NCI-H1092 (cell line): ENCODE measurements around the gene MAGEA11.
"Not testable (repeated sequence)": the region's sequence is repeated elsewhere in the genome, so short reads cannot be mapped to it uniquely, and the experiment has no call there.

Experiments used
- DNase-seq: peaks from one replicate; lab custom pipeline; 2025; lab: John Stamatoyannopoulos, UW

MAGEA11 gene, protein sequence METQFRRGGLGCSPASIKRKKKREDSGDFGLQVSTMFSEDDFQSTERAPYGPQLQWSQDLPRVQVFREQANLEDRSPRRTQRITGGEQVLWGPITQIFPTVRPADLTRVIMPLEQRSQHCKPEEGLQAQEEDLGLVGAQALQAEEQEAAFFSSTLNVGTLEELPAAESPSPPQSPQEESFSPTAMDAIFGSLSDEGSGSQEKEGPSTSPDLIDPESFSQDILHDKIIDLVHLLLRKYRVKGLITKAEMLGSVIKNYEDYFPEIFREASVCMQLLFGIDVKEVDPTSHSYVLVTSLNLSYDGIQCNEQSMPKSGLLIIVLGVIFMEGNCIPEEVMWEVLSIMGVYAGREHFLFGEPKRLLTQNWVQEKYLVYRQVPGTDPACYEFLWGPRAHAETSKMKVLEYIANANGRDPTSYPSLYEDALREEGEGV

DNA sequence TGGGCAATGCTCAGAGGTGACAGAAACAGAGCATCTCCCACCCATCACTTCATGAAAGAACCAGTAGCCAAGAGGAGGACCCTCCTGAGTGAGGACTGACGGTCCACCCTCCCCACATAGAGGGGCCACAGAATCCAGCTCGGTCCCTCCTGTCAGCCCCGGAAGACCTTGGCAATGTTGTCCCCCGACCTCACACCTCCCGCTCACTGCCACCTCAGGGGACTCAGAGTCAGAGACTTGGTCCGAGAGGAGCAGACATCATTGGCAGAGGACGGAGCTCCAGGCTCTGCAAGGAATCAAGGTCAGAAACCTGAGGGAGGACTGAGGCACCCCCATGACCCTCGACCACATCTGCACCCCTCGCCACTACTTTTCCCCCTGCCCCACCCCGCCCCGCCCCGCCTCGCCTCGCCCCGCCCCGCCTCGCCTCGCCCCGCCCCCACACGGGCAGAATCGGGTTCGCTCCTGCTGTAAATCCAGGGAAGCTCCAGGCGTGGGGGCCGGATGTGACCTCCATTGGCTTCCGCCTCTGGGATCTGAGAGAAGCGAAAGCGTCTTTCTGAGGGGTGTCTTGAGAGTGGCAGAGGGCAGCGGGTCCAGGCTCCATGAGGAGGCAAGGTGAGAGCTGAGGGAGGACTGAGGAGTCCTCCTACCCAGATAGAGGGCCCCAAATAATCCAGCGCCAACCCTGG, at the start of gene MAGEA11:
Gene MAGEA11, plus strand, starts transcription at position 516 of the 692 bp plus-strand sequence. CDS start 1,100 bp downstream, outside the sequence.
- DNase-seq = no peak

DNA sequence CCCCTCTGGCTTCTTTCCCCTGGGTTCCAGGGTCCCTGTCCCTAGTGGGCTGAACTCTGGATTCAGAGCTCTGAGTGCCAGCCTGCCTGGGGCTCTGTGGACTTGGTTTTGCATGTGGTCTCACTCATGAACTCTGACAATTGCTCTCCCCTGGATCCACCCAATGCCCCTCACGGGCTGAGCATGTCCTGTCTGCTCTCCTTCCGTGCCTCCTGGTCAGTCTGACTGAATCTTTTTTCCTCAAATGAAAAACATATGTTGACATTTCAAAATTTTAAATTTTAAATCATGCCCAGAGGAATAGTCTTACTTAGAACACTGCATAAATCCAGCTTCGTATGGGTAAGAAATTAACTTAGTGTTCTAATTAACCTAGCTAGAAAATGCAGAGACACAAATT, 36.8 kb upstream of the MAGEA11 start:
- not testable (repeated sequence) for DNase-seq

DNA sequence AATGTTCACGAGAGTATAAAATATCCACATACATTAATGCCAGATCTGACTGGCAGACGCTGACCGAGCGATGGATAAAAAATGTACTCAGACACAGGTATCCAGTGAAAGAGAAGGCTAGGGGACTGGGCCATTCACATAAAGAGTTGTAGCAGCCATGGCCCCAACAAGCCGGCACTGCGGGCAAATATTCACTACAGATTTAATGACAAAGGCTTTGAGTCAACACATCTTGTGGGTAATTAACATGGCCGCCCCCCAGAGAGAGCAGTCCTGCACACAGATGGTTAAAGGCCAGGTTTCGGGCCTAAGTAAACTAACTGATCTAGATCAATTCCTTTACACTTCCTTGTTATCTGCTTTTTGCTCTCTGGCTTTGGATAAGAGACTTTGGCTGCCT, 36.3 kb upstream of the MAGEA11 start:
- DNase-seq = not testable (repeated sequence)

DNA sequence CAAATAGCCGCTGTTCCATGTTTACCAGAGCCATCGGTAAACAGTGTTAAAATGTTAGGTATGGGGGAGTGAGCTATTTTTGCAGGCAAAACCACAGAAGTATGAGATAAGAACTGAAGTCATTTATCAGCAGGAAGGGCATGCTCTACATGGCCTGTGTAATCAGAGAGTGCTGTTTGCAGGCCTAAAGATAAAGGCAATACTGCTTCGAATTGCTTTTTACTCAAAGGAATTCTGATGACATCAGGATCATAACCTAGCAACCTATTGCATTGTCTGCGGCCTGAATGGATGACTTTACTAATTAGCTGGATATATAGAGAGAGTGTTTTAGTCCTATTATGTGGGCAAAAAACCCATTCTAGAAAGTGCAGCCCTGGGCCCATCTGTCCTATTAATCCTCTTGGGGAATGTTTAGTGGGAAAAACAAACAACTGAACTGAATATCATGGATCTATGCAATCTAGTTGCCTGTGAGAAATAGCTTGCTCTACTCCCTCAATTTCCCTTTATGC, 32.6 kb upstream of the MAGEA11 start:
- DNase-seq = not testable (repeated sequence)

DNA sequence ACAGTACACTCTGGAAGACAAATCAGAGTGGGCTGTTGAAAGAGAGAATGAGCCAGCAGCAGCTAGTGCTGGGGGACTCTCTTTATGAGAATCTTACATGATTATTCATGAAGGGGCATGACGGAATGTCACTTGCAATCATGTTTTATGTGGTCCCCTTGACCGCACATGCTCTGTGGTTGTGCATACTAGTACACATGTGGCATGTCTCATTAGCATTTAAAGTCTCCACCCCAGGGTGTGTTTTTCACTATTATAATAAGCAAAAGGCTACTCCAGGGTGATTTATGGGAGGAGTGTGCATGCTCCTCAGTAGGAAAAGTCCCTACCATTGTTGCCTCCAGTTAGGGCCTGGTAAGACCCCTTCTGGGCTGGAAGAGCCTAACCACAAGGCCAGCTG, 30.7 kb upstream of the MAGEA11 start:
- no peak for DNase-seq

DNA sequence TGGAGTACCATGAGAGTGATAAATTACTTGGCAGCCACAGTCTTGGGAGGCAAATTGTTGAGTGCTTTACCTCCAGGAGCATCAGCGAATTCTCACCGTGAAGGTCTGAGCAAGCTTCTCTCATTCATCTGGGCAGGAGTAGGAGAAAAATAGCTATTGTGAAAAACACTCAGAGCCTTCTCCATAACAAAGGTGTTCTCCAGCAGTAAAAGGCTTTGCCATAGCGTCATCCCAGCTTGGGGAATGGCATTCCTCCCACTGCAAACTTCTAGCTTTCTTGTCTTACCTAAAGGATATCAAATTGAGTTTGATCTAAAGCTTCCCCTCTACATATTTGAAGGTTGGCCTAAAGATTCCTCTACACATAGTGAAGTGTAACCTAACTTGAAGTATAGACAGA, 29.8 kb upstream of the MAGEA11 start:
- no peak for DNase-seq

DNA sequence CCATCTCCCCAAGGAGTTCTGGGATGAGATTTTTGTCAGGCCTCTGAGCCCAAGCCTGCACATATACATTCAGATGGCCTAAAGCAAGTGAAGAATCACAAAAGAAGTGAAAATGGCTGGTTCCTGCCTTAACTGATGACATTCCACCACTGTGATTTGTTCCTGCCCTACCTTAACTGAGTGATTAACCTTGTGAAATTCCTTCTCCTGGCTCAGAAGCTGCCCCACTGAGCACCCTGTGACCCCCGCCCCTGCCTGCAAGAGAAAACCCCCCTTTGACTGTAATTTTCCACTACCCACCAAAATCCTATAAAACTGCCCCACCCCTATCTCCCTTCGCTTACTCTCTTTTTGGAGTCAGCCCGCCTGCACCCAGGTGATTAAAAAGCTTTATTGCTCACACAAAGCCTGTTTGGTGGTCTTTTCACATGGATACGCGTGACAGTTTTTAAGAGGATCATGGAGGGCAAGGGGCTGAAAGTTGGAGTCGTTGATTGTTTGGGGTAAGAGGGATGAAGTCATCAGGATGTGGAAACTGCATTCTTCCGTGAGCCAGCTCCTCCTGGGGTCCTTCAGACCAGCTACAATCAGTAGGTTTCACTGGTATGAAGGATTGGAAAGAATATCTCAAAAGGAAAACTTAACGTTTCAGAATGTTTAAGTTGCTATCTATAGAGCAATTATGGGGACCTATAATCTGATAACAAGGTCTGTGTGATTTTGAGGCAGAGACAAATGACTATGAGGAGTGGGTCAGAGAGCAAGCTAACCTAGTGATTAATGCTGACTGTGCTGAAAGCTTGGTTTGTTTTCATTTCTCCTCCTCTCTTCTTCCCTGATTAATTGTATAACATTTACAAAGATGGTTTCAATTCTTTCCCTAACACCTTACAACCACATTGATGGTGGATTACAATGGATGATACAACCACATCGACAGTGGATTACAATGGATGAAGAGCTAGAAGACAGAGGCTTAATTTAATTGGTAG, 28.6 kb upstream of the MAGEA11 start:
- DNase-seq = no peak

DNA sequence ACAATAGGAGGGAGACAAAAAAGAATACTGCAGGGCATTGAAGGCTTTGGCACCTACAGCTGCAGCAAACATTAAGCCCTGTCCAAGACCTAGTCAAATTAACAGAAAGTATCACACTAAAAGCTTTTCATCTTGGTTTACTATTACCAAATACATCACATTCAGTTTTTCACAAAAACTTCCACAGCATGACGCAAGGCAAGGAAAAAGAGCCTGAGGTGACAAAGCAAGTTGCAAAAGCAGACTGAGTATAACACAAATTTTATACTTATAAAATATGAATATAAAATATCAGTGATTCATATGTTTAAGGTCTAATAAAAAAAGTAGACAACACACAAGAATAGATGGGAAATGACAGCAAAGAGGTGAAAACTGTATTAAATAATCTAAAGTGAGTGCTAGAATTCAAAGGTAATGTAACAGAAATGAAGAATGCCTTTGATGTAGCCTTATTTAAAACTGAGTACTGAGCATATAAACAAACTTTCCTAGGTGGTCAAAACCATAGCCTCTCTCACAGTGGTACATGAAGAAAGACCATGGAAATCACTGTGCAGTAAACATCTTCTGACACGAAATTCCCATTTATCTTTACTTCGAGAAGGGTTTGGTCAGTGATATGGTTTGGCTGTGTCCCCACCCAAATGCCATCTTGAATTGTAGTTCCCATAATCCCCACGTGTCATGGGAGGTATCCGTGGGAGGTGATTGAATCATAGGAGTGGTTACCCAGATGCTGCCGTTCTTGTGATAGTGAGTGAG, 27.7 kb upstream of the MAGEA11 start:
- no peak for DNase-seq

DNA sequence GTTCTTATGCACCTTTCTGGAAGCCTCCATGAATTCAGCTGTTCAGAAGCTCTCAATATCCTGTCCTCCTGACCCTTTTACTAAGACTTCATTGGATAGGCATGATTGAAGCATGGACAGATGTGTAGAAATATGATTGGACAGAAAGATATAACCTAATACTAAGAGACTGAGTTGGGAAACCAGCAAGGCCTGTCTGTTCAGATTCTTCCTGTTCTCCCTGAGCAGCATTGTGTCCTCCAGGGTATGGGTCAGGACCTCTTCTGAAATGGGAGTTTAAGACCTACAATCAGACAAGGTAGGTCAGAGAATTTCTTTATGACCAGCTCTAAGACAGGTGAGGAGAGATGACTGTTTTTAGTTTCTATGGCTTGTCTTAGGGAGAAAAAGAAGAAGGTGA, 23.9 kb upstream of the MAGEA11 start:
- no peak for DNase-seq

DNA sequence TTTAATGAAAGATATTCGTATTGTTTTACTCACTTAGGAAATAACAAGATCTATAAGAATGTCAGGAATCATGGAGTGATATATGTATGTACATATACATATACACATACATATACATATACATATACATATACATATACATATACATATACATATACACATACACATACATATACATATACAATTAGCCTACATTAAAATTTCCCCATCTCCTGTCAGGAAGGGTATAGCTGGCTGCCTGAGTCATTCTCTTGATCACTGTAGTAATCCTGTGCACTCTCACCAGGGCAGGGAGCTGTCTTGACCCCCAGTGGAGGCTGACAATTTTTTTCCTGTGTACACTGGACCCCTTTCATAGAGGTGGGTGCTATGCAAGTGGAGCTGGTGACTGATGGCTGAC, 23.3 kb upstream of the MAGEA11 start:
- no peak for DNase-seq

DNA sequence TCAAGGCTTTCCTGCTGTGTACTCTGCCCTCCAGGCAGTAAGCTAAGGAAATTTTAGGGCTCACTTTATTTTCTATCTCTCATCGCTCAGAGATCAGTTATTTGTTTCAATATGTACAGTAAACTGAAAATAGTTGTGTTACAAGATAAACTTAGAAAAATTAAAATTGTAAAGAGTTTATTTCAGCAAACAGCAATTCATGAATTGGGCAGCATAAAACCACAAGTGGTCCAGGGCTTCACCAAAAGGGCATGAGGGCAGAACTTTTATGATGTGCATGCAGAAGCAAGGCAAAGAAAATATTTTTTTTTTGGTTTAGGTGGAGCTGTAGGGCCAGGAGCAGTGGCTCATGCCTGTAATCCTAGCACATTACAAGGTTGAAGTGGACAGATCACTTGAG, 20.1 kb upstream of the MAGEA11 start:
- DNase-seq = no peak

DNA sequence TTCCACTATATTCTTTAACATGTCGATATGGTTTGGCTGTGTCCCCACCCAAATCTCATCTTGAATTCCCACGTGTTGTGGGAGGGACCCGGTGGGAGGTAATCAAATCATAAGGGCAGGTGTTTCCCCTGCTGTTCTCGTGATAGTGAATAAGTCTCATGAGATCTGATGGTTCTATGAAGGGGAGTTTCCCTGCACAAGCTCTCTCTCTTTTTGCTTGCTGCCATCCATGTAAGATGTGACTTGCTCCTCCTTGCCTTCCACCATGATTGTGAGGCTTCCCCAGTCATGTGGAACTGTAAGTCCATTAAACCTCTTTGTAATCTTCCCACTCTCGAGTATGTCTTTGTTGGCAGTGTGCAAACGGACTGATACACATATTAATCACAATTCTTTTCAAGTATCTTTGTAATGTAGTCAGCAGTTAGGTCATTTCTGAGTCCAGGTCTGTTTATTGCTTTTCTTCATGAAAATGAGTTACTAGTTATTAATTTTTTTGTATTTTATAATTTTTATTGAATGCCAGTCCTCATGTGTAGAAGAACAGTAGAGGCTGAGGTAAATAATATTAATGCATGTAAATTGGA, 19.1 kb upstream of the MAGEA11 start:
- DNase-seq = not testable (repeated sequence)

DNA sequence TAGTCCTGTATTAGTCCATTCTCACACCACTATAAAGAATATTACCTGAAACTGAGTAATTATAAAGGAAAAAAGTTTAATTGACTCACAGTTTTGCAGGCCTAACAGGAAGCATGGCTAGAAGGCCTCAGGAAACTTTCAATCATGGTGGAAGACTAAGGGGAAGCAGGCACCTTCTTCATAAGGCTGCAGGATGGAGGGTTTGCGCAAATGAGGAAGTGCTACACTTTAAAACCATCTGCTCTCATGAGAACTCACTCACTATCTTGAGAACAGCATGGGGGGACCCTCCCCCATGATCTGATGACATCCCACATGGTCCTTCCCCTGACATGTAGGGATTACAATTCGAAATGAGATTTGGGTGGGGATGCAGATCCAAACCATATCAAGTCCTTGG, 12.1 kb upstream of the MAGEA11 start:
- no peak for DNase-seq

DNA sequence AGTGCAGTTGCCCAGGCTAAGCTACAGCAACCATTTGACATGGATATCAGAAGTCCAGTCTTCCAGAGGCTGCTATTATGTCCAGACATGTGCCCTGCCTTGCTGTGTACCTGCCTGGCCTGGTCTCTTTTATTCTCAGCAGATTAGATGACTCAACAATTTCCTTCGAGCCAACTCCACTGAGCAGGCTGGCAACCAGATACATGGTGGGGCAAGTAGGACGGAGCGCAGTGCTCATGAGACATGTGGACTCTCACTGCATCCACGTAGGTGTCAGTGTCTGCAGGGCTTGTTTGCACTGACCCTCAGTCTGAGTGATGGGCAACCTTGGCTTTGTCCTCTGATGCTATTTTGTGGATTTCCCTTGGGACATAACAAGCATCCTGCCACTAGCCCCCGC, 7.2 kb upstream of the MAGEA11 start:
- no peak for DNase-seq

DNA sequence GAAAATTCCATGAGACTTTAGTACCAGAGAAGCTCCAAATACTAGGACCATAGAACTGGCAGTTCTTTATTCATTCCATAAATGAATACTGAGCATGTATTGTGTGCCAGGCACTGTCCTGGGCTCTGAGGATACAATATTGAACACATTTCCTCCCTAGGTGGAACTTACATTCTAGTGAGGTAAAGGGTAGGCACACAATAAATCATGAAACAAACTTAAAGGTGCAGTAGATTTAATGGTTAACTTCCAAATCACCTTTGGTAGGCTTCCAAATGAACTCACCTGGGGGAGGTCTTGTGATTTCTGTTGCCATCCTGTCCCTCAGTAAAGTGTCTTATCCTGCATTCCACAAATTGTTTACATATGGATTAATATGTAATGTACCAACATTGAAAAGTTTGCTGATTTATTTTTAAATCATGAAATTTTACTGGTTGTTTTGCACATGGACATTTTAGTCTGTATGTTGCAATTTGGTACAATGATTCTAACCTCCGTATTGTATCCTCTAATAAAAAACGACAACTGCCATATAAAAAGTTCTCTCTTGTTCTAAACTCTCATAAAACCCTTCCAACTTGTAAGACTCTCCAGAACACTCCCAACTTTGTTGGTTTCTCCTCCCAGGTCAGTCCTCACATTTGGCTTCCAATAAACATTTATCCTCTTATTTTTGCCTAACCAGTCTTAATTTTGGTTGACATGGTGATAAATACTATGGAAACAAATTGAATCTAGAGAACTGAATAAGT, 4.5 kb upstream of the MAGEA11 start:
- DNase-seq = no peak

DNA sequence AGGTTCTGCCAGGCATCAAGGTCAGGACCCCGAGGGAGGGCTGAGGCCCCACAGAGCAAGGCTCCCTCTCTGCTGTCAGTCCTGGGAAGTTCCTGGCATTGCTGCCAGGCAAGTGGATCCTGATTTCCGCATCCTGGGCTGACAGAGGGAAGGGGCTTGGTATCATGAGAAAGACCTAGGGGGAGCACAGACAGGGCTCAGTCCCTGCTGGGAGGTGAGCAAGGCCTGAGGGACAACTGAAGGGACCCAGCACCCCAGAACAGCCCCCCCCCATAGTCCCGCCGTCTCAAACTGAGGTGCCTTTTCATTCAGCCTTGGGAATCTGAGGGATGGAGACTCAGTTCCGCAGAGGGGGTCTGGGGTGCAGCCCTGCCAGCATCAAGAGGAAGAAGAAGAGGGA, 971 bp downstream of the MAGEA11 start:
- DNase-seq = no peak

DNA sequence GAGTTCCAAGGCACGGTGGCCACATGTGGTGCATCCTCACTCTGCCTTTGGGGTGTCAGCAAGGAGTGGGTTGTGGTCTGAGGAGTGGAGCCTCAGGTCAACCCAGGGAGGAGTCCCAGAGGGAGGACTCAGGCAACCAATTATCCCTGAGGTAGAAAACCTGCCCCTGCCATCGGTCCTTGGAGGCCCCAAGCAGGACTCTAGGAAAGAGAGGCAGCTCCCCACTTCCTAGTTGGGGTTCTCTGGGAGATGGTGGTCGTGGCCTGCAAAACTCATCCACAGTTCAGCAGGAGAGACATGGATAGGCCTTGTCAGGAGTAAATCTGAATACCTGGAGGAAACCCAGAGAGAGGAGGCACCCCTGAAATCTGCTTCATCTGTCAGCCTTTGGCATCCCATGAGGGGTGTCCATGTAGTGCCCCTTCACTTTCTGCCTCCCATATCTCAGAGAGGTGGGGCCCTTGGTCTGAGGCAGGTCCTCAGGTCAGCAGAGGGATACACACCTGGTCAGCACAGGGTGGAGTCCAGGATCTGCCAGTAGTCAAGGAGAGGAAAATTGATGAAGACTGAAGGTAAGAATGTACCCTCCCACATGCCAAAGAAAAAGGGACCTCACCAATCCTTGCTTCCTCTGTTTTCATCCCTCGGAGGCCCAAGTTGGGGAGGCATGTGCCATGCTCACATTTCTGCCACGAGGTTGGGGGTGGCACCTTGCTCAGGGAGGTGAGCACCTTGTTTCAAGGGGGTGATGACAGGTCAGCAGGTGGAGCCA, 1.6 kb downstream of the MAGEA11 start:
- no peak for DNase-seq

DNA sequence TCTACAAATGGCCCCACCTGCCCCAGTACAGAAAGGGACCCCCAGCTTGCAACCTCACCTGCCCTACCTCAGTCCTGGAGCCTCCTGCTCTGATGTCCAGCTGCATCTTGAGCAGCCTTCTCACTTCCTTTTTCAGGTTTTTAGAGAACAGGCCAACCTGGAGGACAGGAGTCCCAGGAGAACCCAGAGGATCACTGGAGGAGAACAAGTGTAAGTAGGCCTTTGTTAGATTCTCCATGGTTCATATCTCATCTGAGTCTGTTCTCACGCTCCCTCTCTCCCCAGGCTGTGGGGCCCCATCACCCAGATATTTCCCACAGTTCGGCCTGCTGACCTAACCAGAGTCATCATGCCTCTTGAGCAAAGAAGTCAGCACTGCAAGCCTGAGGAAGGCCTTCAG, 3.6 kb downstream of the MAGEA11 start:
- DNase-seq = no peak

DNA sequence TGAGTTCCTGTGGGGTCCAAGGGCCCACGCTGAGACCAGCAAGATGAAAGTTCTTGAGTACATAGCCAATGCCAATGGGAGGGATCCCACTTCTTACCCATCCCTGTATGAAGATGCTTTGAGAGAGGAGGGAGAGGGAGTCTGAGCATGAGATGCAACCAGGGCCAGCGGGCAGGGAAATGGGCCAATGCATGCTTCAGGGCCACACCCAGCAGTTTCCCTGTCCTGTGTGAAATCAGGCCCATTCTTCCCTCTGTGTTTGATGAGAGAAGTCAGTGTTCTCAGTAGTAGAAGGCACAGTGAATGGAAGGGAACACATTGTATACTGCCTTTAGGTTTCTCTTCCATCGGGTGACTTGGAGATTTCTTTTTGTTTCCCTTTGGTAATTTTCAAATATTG, 4.8 kb downstream of the MAGEA11 start:
- DNase-seq = no peak
